Activated T-cell treated with anti-CD3 and anti-CD28 coated beads for 4 hours (primary cell): Measurements from ENCODE around the gene FGD3.
"Not testable (repeated sequence)": the region's sequence is repeated elsewhere in the genome, so short reads cannot be mapped to it uniquely, and the experiment has no call there.

ENCODE experiments used
- DNase-seq: peaks from one replicate; pipeline ENCODE4 v3.0.0-alpha.2; 2020

FGD3 gene, protein sequence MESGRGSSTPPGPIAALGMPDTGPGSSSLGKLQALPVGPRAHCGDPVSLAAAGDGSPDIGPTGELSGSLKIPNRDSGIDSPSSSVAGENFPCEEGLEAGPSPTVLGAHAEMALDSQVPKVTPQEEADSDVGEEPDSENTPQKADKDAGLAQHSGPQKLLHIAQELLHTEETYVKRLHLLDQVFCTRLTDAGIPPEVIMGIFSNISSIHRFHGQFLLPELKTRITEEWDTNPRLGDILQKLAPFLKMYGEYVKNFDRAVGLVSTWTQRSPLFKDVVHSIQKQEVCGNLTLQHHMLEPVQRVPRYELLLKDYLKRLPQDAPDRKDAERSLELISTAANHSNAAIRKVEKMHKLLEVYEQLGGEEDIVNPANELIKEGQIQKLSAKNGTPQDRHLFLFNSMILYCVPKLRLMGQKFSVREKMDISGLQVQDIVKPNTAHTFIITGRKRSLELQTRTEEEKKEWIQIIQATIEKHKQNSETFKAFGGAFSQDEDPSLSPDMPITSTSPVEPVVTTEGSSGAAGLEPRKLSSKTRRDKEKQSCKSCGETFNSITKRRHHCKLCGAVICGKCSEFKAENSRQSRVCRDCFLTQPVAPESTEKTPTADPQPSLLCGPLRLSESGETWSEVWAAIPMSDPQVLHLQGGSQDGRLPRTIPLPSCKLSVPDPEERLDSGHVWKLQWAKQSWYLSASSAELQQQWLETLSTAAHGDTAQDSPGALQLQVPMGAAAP

DNA sequence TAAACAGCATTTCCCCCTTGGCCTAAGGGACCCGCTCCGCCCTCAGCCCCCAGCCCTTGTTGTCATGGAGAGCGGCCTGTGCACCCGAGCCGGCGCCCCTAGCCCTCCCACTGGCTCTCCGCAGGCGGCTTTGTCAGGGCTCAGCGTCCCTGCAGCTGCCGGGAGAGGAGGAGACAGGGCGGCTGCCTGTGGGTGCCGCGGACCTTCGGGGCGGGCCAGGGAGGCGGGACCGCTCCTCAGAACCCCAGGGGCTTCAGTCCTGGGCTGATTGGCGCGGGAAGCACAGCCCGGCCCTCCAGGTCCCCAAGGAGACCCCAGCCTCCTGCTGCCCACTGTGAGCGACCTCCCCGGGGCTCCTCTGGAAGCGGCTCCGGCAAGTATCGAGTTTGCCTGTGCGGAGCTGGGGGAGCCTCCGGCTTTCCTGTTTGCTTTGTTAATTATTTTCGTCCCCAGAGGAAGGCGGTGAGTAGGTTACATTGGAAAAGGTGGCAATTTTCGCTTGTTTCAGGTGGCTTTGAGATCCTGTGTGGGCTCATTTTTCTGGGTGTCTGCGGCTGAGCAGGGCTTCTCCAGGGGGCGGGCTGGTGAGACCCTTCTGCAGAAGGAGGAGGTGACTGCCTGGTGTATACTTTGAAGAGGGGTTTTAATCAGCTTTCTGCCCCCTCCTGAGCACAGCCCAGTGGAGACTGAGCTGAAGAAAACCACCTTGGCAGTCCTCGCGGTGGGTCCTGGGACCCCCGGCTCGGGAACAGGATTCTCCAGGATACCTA lies at the start of gene FGD3:
Gene FGD3 (plus strand): TSS at position 256 of the 770 bp plus-strand sequence. CDS start 28,734 bp downstream, outside the sequence.
- DNase-seq: no peak

GRCh38 chr9:92905137-92905536 lies 42.2 kb upstream of the FGD3 start:
- not testable (repeated sequence) for DNase-seq

DNA sequence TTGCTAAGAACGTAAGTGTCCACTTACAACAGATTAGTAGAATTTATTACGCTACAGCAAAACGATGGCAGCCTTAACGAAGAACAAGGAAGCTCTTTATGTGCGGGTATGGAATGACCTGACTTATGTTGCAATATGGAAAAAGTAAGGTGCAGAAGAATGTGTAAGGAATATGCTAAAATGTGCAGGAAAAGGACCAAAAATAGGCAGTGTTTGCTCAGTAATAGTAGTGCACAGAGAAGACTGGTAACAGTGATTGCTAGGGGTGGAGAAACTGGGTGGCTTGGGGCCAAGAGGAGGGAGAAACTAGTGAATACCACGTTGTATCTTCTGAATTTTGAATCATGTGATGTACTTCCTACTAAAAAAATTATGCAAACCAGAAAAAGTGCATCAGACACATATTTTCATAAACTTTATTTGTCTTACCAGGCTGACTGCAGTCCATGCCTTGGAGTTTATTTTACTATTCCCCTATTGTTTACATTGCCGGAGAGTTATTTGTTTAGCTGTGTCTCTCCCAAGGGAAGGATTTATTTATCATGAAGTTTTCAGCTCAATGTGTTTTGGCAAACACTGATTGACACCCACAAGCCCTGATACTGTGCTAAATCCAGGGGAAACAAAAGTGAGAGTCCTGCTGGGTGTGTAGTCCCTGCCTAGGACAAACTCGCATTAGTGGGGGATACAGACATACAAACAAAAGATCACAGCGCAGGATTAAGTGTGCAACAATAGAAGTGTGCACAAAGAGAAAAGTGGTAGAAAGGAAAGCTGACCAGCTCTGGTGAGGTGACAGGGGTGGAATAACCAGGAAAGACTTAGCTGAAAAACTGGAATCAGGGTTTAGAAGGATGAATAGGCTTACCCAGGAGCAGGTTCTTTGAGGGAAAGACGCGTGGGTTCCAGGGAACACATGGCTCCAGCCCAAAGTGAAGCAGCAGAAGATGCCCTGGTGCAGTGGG lies 35.5 kb upstream of the FGD3 start:
- DNase-seq: no peak

DNA sequence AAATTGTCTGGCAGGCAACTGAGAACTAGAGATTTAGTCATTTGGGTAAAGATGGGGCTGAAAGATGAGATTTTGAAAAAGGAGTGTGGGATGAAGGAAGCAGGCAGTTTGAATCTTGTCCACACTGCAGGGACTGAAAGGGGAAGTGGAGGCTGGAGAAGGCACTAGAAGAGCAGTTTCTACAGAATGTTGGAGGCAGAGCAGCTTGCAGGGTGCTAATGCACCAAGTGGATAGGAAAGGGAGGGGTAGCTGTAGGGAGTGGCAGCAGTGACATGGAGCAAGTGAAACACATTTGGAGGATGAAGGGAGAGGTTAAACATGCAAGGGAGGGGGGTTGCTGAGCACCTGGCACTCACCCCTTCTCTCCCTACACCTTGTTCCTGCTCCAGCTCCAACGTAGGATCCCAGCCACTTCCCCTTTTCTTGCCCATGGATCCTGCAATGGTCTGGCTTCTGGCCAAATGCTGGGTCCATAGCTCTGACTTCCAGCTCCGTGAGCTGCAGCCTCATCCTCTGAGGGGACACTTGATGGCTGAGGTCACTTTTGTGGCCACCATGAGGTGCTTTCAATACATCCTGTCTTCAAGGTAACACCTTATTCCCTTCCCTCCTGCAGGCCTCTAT lies 30.0 kb upstream of the FGD3 start:
- DNase-seq: no peak

DNA sequence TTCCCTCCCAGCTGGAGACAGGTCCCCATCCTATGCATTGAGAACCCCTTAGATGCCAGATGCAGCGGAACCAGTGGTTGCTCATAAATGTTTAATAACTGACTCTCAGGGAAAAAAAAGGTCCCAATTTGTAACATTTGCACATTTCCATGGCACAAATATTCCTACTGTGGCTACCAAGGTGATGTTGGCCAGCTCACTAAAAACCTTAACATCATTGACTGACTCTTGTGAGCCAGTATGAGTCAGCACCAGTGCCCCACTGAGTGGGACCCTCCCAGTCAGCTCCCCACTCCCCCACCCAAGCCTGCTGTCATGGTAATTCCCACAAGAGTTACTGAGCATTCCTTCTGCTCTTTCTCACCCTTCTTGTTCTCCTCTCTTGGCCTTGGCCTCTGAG lies 26.9 kb upstream of the FGD3 start:
- DNase-seq: no peak

GRCh38 chr9:92931606-92932005 lies 15.7 kb upstream of the FGD3 start:
- no peak for DNase-seq

GRCh38 chr9:92934321-92934720 lies 13.0 kb upstream of the FGD3 start:
- DNase-seq: no peak

GRCh38 chr9:92938025-92938424 lies 9.3 kb upstream of the FGD3 start:
- DNase-seq: no peak

DNA sequence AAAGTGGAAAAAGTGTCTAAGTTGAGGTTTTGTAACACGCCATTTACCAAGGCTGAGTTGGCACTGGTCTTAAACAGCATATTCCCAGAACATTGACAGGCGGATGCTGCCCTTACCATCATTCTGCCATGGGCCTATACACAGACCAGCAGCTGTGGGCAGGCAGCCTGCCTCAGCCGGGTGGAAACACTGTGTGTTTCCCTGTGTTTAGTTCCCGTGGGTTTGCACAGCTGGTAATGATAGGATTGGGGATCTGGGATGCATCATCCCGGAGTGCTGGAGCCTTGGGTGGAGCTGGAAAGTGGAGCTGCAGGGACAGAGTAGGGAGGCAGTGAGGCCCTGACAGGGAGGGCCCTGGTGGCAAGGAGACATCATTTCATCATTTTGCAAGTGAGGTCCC lies 5.5 kb upstream of the FGD3 start:
- no peak for DNase-seq

- DNase-seq: no peak
These were observed 4.4 kb upstream of the FGD3 start for GRCh38 chr9:92942688-92943616.

- DNase-seq: no peak
These were observed 2.4 kb upstream of the FGD3 start for GRCh38 chr9:92944921-92945320.

GRCh38 chr9:92945796-92946195 lies 1.5 kb upstream of the FGD3 start:
- DNase-seq: no peak

DNA sequence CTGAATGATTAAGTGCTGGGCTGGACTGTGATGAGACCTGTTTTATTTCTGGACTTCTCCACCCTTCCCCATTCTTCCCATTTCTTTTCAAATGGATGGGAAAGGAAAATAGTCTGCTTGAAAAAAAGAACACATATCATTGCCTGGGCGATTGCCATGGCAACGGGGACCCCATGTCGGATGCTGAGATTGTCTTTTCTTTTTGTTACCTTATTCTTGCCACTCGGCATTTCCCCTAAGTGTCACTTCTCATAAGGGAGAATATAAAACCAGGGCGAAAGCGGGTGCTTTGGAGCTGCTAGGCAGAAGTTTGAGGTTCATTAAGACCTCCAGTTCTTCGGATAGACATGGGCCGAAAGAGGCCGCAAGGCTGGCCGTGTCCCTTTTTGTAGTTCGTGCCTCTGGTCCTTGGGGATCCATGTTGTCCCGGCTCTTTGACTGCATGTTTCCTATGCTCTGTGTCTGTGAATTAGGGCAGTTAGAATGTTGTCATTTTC lies 763 bp downstream of the FGD3 start:
- no peak for DNase-seq

DNA sequence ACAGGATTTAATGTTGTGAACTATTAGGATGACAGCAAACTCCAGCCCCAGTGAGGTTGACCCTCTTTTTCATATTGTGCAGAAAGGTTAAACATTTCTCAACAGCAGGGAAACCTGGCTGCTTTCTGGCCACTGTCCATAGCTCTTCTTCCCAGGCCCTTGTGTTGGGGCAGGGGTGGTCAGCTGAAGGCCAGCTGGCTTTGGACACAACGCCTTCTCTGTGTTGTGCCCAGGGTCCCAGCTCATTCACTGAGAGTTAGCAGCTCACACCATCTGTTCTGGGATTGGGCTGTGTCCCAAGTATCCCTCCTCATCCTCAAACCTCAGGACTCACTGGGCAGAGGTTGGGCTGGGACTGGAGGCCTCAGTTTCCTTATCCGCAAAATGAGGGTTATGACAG lies 1.3 kb downstream of the FGD3 start:
- DNase-seq: no peak

DNA sequence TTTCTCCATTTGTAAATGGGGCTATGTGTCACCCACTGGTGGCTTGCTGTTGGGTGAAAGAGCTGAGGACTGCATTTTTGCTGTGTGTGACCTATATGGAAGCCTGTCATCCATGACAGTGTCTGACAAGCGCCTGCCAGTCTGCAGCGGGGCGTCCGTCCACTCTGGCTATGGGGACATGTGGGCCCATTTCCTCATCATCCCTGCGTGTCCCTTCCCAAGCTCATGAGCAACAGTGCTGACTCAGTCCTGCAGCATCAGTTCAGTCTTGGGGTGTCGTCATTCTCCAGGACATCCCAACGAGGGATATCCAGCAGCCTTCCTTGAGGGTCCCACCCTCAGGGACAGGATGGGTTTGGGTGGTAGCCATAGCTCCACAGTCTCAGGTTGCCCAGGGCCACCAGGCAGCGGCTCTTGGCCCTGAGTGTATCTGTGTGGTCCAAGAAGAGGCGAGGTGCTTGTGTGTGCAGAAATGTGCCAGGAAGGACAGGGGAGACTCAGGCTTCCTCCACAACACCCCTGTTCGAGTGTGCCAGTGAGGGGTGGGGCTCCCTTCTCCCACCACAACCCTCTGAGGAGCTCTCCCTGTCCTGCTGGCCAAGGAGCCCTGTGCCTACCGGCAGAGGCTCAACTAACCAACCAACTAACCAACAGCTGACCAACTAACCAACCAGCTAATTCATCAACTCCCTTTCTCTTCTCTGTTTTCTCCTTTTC lies 2.1 kb downstream of the FGD3 start:
- no peak for DNase-seq

DNA sequence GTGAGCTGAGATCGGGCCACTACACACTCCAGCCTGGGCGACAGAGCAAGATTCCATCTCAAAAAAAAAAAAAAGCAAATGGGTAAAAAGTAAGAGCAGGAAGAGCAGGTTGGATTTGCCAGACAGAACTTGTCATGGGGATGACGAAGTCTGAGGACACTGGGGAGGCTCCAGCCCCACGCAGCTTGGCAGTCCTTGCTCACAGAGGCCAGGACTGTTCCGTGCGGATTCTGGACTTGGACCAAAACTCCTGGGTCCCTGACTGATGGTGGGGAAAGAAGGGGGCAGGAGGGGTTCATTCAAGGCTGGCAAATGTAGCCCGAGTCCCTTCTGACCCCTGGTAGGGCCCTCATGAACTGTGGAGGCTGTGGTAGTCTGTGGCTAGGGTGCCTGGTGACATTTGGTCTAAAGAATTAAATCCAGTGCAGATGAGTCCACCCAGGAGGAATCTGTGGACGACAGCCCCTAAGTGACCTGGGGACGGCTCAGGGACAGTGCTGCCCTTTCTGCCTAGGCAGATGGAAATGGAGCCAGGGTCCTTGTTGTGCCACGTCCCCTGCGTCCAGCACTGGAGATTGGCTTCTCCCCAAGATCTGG lies 3.1 kb downstream of the FGD3 start:
- DNase-seq: no peak

DNA sequence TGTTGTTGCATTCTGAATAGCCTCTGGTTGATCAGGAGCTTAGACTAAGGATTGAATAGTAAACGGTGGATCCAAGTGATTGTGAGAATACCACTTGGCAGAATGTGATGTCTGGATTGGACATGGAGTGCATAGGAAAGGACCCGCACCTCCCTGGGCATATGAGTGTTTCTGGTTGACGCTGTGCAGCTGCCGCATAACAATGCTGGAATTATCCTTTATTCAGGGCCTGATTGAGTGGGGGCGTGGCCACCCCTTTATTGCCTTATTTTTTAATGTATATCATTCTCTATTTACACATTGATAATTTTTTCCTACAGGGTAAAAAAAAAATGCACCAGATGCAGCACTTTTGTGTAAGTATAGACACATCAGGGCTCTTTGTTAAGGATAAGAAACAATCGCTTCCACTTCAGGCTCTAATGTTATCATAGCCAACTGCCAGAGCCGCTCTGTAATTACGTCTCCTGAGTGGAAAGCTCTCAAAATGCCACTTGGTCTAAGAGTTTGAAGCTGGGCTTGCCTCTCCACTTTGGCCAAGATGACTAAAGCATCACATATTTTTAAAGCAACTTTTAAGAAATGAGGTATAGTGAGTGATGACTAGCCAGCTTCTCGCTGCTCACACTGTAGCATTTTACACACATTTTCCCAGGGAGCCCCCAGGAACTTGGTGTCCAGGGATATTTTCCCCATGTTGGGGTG lies 5.7 kb downstream of the FGD3 start:
- no peak for DNase-seq

GRCh38 chr9:92954049-92954861 lies 6.9 kb downstream of the FGD3 start:
- peak; percentile 65 for DNase-seq
